ENCODE measurements around the gene YBX2.

YBX2 gene

GRCh38 chr17:7240375-7240774 is 54.1 kb downstream of the YBX2 start:
- Mint-ChIP-seq H3K27ac (peak overlapping the region; percentile 97), H3K4me3 (peak overlapping the region; percentile 99), H3K4me1 (peaks cover 65% of the 10 kb centered on the region), H3K36me3 (peaks cover 96% of the 10 kb centered on the region), H3K9me3 (no peaks in the 10 kb centered on the region)
- DNase-seq (ENCODE audit: low spot score in 2 of 2) (no peak), ATAC-seq (no peak)

GRCh38 chr17:7239091-7240027 is 55.1 kb downstream of the YBX2 start, which contains the start of gene PHF23:
Gene PHF23 (minus strand): TSS chr17:7239457. CDS start chr17:7239279, 178 bp downstream.
- Mint-ChIP-seq H3K9me3 (no peaks in the 10 kb centered on the region), H3K36me3 (peaks cover 96% of the 10 kb centered on the region), H3K4me1 (peaks cover 75% of the 10 kb centered on the region), H3K27ac (peak within 1 kb of the TSS; percentile 97), H3K4me3 (peak within 1 kb of the TSS; percentile 99)
- peak; percentile 77 for ATAC-seq
- peak; percentile 93 to 99 for DNase-seq (ENCODE audit: low spot score in 2 of 2)

- peak overlapping the region; percentile 99 for H3K4me3 Mint-ChIP-seq
Observed at GRCh38 chr17:7238420-7239090, 55.9 kb downstream of the YBX2 start.

More at GRCh38 chr17:7238420-7239090, 55.9 kb downstream of the YBX2 start:
- peaks cover 96% of the 10 kb centered on the region for H3K36me3 Mint-ChIP-seq
- H3K4me1 Mint-ChIP-seq = peaks cover 80% of the 10 kb centered on the region
- peak overlapping the region; percentile 97 for H3K27ac Mint-ChIP-seq
- H3K9me3 Mint-ChIP-seq = no peaks in the 10 kb centered on the region
- no peak for DNase-seq (ENCODE audit: low spot score in 2 of 2)
- ATAC-seq = no peak
